AG04449 (cell line): ENCODE results near the gene RAB36.

Experiments
- CTCF ChIA-PET: fragments of 350-600 bp; formaldehyde crosslinking; extraction: SDS; loops from one replicate; lab custom pipeline; 2021; ENCODE audit warnings: antibody characterized with exemption; lab: Yijun Ruan, JAX
- POLR2A ChIA-PET: fragments of 400-600, 350-600 bp; formaldehyde crosslinking; extraction: SDS; loops from one replicate; lab custom pipeline; 2020; ENCODE audit warnings: antibody characterized with exemption, inconsistent platforms; lab: Yijun Ruan, JAX
- DNase-seq: peaks from one replicate; pipeline ENCODE4 v3.0.0-alpha.2; 2010; ENCODE audit warnings: low read depth, low spot score
- H3K4me3 ChIP-seq: 2 replicates; pipeline ENCODE4 v1.5.1; 2011; ENCODE audit warnings: low read depth, mild to moderate bottlenecking, control low read depth, low read length
- CTCF ChIP-seq: IDR thresholded peaks from one replicate; pipeline ENCODE4 v1.5.1; 2011; ENCODE audit warnings: mild to moderate bottlenecking, moderate library complexity, low read length, control low read depth, inconsistent platforms; ENCODE audit not compliant: insufficient read depth; ENCODE audit errors: missing control alignments

Gene RAB36

GRCh38 chr22:23190526-23190925 lies 45.2 kb downstream of the RAB36 start:
- TF ChIP-seq CTCF, result no peak
- CTCF ChIA-PET, result interaction anchor here (1.5 to 27.6 kb wide), 2 partner anchors 52 to 95 kb away, joined by 4 to 953 read pairs; no protein-coding TSS in a partner anchor
- no peak for DNase-seq
- POLR2A ChIA-PET, result no interaction called here
- no peak overlapping the region for H3K4me3 ChIP-seq

- no peak overlapping the region for H3K4me3 ChIP-seq
- ChIA-PET POLR2A (no interaction called here), CTCF (interaction anchor here (27.6 kb wide), 1 partner anchor 94 kb away, joined by 953 read pairs; no protein-coding TSS in a partner anchor)
- TF ChIP-seq CTCF, result no peak
- DNase-seq, result no peak
Observed at GRCh38 chr22:23192133-23192532, 46.9 kb downstream of the RAB36 start.

GRCh38 chr22:23192558-23192957 lies 47.3 kb downstream of the RAB36 start:
- H3K4me3 ChIP-seq, result no peak overlapping the region
- ChIA-PET CTCF (interaction anchor here (1.9 to 27.6 kb wide), 2 partner anchors 90 to 93 kb away, joined by 8 to 953 read pairs; no protein-coding TSS in a partner anchor), POLR2A (no interaction called here)
- no peak for TF ChIP-seq CTCF
- no peak for DNase-seq

GRCh38 chr22:23193196-23193827 lies 48.0 kb downstream of the RAB36 start:
- no peak for TF ChIP-seq CTCF
- POLR2A ChIA-PET, result interaction anchor here (1.2 kb wide), 1 partner anchor 11 kb away, joined by 5 read pairs; no protein-coding TSS in a partner anchor
- DNase-seq, result no peak
- H3K4me3 ChIP-seq, result no peak overlapping the region
- CTCF ChIA-PET, result interaction anchor here (1.2 to 1.9 kb wide), 3 partner anchors 10 to 89 kb away, joined by 6 to 8 read pairs (median 6); no protein-coding TSS in a partner anchor

GRCh38 chr22:23193882-23194281 lies 48.6 kb downstream of the RAB36 start:
- POLR2A ChIA-PET, result interaction anchor here (1.2 kb wide), 1 partner anchor 10 kb away, joined by 5 read pairs; no protein-coding TSS in a partner anchor
- no peak for TF ChIP-seq CTCF
- CTCF ChIA-PET, result interaction anchor here (1.2 to 1.9 kb wide), 4 partner anchors 10 to 88 kb away, joined by 4 to 8 read pairs (median 6); no protein-coding TSS in a partner anchor

GRCh38 chr22:23196165-23196564 lies 50.9 kb downstream of the RAB36 start:
- ChIA-PET POLR2A (no interaction called here), CTCF (interaction anchor here (0.8 to 1.9 kb wide), 2 partner anchors 18 to 94 kb away, joined by 3 to 8 read pairs; no protein-coding TSS in a partner anchor)
- no peak overlapping the region for H3K4me3 ChIP-seq
- TF ChIP-seq CTCF, result no peak
- DNase-seq, result no peak

More at GRCh38 chr22:23193882-23194281, 48.6 kb downstream of the RAB36 start:
- DNase-seq, result no peak
- H3K4me3 ChIP-seq, result no peak overlapping the region
